Activated T-cell treated with anti-CD3 and anti-CD28 coated beads for 48 hours (primary cell): Measurements from ENCODE around the gene POLG2.
"Not testable (repeated sequence)": the region's sequence is repeated elsewhere in the genome, so short reads cannot be mapped to it uniquely, and the experiment has no call there.

Source experiments
- DNase-seq: peaks from one replicate; pipeline ENCODE4 v3.0.0-alpha.2; 2020; ENCODE audit warnings: low read depth

The POLG2 gene

GRCh38 chr17:64505340-64506200 lies 8.7 kb upstream of the POLG2 start:
- DNase-seq: peak; percentile 76

DNA sequence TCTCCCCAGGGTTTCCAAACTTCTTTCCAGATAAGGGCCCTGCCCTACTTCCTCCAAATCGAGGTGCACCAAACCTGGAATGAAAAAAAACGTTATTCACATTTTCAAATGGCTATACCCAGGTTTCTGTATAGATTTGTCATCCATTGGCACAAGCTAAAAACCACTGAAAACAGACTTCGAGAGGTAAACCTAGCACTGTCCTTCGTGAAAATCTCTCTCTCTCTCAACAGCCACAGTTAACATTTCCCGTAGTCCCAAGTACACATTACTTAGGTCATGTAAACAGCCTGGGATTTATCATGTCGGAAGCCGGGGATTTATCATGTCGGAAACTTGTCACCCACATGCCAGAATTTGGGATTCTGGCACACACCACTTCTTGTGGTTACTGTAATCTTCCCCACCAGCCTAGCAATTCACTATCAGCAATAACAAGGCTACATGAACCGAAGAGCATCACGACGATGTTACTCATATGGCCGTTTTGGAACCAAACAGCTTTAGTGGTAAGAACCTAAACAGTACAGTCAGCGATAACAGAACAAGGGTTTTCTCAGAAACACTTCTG lies 8.0 kb upstream of the POLG2 start:
- DNase-seq: no peak

GRCh38 chr17:64503821-64504768 lies 7.2 kb upstream of the POLG2 start:
- no peak for DNase-seq

GRCh38 chr17:64503341-64503740 lies 6.5 kb upstream of the POLG2 start:
- DNase-seq: no peak

GRCh38 chr17:64502809-64503208 lies 6.0 kb upstream of the POLG2 start:
- no peak for DNase-seq

DNA sequence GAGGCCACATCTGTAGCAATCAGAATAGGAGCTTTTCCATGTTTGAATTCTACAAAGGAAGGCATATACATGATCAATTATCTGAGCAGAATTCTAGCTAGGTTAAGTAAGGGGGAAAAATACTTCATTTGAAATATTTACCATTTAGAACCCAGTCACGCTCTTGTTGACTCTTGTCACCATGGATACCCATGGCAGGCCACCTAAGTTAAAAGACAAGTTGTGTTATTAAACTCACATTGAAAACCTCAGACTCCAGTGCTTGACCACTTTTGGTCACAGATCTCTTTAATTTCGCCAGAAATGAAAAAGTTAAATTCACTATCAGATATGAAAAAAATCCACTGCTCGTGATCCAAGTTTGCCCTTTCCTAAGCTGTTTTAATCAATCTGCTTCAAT lies 5.2 kb upstream of the POLG2 start:
- DNase-seq: no peak

GRCh38 chr17:64500862-64501765 lies 4.3 kb upstream of the POLG2 start:
- DNase-seq: no peak

DNA sequence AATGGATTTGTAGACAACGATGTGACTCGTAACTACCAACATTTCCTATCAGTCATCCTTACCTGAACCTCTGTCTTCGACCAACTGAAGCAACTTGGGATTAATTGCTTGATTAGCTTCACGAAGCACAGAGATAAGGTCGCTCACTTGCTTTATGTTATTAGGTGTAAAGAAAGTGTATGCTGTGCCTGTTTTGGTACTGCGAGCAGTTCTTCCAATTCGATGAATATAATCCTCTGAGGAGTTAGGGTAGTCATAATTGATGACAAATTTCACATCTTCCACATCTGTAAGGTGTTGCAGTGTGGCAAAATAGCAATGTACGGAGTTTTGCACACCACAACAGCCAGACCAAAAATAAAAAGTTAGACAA lies 3.6 kb upstream of the POLG2 start:
- no peak for DNase-seq

DNA sequence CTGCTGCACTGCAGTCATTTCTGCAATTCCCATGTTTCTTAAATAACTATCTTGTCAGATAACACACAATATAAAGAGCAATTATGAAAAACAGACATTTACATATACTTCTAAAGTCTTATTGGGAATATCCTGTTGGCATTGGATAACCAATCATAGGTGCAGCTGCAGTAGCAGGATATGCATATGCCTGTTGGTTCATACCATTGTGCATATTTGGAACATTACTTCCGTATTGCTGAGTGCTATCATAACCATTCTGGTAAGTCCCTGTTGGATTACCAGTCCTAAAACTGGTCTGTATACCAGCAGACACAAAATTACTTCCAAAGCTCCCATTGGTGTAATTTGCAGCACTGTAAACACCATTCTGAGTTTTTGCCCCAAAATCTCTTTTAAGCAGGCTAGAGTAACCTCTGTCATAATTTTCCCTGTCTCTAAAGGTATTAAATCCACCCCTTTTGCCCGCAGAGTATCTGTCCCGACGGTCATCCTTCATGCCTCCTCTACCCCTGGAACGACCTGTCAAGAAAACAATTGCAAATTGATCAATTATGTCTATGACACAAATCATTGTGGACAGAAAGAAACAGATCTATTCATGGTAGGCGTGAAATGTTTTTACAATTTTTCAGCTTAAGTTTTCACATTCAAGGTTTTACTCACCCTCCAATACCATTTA lies 3.1 kb upstream of the POLG2 start:
- no peak for DNase-seq

DNA sequence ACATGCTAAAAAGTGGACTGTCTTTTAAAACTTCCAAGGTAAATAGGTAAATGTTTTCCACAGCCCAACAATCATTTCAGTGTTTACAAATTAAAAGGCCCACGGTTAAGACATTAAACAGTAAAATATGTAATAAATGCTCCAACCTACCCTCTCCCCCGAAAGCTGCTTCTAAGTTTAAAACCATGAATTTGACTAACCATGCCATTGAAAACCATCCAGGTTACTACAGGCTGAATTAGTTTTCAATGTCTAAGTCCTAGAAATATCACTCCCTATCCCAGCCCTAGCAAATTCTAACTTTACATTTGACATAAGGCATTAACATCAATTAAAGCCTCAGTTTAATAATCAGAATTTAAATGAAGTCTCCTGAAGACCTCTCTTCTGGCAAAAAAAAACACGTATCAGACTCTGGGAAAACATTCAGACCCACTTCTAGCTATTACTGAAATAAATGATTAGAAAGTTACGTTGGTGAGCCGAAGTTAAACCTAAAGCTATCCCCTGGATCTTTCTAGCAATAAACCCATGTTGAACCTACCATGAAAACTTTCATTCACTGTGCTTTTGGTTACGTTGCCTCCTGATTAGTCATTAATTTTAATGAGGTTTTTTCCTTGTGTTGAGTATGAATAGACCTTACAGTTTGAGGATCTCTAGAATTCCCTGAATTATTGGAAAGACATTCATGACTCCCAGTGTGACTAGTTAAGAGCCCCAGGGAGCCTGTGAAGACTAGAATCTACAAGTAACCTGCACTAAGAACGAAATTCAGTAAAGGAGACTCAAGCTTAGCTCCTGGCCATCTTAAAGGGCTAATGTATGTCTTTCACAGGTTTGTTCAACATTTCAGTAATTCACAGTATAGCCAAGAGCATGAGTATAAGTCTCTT lies 1.7 kb upstream of the POLG2 start:
- DNase-seq: no peak

DNA sequence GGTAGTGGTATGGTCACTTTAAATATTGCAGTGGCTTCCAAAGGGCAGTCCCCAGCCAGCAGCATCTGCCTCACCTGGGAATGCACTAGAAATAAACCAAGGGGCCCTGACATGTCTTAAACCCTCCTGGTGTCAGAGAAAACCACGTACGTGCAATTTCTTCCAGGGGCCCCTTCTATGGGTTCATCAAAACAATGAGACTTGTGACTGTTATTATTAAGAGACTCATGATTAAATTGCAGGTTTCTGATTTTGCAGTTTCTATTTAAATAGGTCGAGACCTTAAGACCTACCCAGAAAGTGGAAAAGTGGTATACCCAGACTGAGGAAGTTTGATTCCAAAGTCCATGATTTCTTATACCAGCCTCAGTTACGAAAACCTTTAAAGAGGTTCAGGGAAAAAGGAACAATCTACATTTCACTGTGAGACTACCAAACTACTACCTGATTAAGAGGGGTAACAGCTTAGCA lies 746 bp upstream of the POLG2 start:
- no peak for DNase-seq

GRCh38 chr17:64496348-64496785 lies 487 bp downstream of the POLG2 start:
- no peak for DNase-seq

- DNase-seq: not testable (repeated sequence)
Measured at GRCh38 chr17:64495300-64495699, 1.6 kb downstream of the POLG2 start.

DNA sequence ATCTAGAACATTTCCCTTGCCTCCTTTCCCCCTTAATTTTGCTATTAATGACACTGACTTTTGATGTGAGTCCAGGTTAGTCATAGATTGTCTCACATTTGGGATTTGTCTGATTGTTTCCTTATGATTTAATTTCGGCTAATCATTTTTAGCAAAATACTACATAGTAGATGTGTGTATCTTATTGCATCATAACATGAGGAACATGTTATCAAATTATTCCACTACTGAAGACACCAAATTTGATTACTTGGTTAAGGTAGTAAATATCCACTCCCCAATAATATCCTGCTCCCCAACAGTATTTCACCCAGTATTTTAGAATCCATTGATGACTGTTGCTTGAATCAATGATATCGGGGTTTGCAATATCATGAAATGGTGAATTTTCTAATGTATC lies 2.7 kb downstream of the POLG2 start:
- no peak for DNase-seq

- DNase-seq: no peak
Measured at GRCh38 chr17:64492481-64493109, 4.3 kb downstream of the POLG2 start.

DNA sequence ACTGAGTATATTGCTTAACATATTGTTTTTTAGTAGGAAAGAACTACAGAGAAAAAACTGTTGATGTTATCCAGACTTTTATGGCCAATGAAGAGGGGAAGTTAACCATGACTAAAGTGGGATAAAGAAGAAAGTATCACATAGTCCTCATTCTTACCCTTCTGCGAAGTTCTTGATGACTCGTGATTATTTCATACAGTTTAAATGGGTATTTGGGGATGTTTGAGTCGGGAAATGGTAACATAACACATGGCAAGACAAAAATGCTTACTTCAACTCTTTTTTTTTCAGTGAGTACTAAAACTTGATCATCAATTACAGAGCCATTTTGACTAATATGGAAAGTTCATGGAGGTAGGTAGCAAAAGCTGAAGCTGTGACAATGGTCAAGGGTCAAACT lies 4.9 kb downstream of the POLG2 start:
- DNase-seq: no peak

DNA sequence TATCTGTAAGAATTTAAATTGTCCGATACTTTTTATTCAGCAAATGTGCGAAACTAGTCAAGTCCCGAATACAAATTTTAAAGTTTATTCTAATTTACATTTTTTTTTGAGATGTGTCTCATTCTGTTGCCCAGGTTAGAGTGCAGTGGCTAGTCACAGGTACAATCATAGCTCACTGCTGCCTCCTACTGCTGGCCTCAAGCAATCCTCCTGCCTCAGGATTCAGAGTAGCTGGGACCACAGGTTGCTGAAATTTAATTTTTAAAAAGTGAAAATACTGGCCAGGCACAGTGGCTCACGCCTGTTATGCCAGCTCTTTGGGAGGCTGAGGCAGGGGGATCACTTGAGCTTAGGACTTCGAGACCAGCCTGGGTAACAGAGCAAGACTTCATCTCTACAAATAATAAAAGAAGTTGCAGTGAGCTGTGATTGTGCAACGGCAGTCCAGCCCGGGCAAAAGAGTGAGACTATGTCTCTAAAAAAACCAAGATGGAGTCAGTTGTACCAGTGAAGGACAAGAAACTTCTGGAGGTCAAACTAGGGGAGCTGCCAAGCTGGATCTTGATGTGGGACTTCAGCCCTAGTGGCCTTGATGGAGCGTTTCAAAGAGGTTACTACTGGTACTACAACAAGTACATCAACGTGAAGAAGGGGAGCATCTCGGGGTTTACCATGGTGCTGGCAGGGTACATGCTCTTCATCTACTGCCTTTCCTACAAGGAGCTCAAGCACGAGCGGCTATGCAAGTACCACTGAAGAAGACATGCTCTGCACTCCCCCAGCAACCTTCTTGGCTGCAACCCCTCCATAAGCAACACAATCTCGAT lies 5.6 kb downstream of the POLG2 start:
- DNase-seq: peak; percentile 42

DNA sequence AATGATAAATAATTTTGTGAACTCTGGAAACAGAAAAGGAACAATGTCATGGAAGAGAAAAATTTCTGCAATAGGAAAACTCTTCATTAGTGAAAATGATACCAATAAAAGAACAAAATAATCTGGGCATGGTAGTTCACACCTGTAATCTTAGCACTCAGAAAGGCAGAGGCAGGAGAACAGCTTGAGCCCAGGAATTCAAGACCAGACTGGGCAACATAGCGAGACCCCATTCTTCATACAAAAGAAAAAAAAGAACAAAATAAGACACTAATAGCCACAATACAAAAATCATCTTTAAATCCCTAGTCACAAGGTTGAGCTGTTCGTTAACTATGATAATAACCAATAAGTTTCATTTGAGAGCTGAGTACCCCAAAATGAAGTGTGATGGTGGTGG lies 8.6 kb downstream of the POLG2 start:
- no peak for DNase-seq
